ENCODE data around the gene CYP24A1. TPM values are rescaled to one million over a fixed set of nuclear protein-coding genes. Genes with fewer than 3 reads are reported as not detected.
"Not testable (repeated sequence)": the region's sequence is repeated elsewhere in the genome, so short reads cannot be mapped to it uniquely, and the experiment has no call there.

The CYP24A1 gene
- total RNA-seq, 2 donors from 2014 or later, result not detected

DNA sequence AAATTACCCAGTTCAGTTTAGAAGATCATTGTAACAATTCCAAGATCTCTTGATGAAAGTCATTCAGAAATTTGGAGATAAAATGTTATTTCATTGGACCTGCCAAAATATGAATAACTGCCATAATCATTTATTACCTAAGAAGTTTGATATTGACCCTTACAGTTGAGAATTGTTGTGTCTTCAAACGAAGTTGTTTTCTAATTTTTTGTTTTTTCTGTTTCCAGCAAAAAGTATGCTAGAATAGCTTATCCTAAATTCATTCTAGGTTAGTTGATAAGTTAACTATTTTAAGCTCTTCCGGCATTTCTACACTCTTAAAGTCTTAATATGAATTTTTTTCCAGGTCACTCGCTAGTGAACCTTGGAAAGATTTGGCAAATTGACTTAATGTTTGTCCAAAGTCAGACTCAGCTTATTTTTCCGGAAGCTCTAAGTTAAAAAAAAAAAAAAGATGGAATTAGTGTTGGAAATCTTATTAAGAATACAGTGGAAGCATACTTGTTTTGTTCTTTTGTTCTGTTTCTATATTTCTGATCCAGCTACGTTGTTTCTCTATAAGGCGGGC, 28.9 kb downstream of the CYP24A1 start:
- intact Hi-C loops (cut with DNase I), result no loop called here
- DNase-seq (ENCODE audit: low spot score), result no peak

DNA sequence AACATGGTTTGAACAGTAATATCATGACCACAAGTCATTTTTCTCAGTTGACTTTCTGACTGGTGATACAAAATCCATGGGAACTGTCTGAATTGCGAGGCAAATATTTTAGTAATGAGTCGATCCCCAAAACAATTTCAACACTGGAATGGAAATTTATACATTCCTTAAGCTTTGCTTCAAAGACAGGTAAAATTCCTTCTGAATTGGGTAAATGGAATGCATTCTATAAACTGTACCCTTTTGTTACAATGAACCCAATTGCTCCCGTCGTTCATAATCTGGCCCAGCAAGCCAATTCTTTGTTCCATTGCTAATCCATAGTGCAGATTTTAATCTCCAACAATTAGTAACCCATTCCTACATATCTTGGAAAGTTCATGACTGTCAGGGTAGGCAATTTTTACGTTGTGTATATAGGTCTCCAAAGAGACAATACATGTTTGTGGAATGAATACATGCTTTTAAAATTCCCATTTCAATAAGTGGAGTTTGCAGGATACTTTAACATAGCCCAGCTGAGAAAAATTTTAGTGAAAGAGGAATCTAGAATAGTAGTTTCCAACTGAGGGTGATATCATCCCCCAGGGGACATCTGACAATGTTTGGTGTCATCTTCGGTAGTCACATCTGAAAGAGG, 32.7 kb downstream of the CYP24A1 start:
- no peak for DNase-seq (ENCODE audit: low spot score)
- intact Hi-C loops (cut with DNase I), result no loop called here

DNA sequence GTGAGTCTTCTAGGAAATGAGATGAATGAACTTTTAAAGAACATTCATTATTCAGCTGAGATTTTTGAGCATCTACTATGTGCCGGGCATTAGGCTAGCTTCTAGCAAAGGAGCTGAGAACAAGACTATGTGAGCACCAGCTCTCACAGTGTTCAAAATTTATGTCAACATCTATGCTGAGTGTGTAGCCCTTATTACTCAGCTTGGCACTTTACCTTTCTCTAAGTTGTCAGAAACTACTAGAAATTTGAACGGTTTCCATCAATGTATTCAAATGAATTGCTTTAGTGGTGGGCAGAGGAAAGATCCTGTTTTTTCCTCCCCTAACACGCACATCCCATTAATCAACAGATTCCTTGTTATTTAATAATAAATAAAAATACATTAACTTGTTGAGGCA, 33.3 kb downstream of the CYP24A1 start:
- no peak for DNase-seq (ENCODE audit: low spot score)
- intact Hi-C loops (cut with DNase I), result no loop called here

DNA sequence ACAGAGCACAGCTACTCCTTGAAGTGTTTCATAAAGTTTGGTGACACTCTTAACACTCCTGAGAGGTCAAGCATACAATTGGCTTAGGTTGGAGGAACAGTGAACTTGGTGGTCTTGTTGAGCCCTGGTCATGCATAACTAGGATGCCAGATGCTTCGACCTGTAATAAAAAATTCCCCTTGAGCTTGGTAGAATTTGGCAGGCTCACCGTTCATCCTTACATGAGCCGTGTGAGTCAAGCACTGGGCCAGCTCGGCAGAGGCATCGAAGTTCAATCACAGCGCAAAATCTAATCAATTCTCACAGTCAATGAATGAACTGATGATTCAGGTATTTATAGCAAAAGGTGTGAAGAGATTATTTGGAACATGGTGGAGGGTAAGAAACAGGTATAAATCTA, 33.7 kb downstream of the CYP24A1 start:
- intact Hi-C loops (cut with DNase I), result no loop called here
- DNase-seq (ENCODE audit: low spot score), result no peak

DNA sequence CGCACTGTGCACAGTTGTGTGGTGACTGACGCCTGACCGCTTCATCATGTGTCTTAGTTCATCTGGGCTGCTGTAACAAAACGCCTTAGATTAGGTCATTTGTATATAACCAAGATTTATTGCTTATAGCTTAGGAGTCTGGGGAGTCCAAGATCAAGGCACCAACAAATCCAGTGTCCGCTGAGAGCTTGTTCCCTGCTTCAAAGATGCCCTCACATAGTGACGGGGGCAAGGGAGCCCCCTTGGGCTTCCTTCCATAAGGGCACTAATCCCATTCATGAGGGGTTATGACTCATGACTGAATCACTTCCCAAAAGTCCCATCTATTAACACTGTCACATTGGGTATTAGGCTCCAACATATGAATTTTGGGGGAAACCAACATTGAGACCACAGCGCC, 34.6 kb downstream of the CYP24A1 start:
- intact Hi-C loops (cut with DNase I), result no loop called here
- DNase-seq (ENCODE audit: low spot score), result no peak

DNA sequence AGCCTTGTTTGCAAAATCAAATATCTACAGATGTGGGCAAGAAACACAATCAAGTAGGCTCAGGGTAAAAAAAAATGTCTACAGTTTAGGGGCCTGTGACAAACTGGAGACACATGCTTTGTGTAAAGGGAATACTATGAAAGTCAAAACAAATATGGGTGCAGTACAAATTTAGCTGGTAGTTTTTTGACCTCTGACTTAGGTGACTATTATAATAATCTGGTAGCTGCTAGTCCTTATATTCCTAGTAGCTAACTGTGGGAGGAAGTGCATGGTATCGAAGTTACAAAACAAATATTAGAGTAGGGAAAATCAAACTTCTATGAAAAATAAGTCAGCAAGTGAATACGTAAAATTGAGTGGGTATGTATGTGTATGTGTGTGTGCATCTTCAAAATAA, 35.4 kb downstream of the CYP24A1 start:
- intact Hi-C loops (cut with DNase I), result no loop called here
- DNase-seq (ENCODE audit: low spot score), result no peak

DNA sequence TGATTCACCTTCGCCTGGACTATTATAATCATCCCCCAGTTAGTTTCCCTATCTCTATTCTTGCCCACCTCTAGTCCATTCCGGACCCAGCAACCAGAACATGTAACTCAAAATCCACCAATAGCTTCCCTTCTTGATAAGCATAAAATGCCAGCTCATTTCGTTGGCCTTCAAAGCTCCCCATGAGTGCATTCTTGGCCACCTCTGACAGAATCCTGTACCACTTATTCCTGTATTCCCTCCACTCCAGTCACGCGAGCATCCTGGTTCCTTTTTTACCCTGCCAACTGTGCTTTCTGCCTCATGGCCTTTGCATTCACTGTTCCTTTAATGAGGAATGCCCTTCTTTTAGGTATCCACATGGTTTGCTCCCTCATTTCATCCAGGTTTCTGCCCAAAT, 36.7 kb downstream of the CYP24A1 start:
- DNase-seq (ENCODE audit: low spot score), result no peak
- intact Hi-C loops (cut with DNase I), result no loop called here

DNA sequence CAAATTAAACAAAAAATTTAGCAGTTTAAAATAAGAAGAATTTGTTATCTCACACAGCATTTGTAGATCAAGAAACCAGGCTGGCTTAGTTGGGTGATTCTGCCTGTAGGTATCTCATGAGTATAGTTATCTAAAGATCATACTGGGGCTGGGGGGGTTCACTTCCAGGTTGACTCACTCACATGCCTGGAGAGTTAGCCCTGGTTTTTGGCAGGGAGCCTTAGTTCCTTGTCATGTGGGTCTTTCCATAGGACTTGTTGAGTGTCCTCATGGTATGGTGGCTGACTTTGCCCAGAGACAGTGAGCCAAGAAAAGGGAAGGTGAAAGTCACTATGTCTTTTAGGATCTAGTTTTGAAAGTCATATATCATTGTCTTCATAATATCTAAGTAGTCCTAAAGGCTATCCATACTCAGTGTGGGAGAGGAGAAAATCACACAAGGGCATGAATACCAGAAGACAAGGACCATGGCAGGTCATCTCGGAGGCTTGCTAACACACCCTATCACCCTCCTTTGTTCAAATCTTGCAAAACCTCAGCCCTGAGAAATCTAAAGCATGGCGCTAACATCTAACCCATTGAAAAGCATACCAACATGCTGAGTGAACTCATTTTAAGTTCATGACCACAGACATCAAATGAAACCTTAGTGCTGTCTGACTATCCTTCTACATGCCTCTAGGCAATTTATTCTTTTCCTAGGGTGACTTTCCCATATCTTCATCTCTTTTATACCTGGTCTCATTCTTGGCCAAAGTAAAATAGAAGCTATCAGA, 39.2 kb downstream of the CYP24A1 start:
- no peak for DNase-seq (ENCODE audit: low spot score)
- intact Hi-C loops (cut with DNase I), result no loop called here

DNA sequence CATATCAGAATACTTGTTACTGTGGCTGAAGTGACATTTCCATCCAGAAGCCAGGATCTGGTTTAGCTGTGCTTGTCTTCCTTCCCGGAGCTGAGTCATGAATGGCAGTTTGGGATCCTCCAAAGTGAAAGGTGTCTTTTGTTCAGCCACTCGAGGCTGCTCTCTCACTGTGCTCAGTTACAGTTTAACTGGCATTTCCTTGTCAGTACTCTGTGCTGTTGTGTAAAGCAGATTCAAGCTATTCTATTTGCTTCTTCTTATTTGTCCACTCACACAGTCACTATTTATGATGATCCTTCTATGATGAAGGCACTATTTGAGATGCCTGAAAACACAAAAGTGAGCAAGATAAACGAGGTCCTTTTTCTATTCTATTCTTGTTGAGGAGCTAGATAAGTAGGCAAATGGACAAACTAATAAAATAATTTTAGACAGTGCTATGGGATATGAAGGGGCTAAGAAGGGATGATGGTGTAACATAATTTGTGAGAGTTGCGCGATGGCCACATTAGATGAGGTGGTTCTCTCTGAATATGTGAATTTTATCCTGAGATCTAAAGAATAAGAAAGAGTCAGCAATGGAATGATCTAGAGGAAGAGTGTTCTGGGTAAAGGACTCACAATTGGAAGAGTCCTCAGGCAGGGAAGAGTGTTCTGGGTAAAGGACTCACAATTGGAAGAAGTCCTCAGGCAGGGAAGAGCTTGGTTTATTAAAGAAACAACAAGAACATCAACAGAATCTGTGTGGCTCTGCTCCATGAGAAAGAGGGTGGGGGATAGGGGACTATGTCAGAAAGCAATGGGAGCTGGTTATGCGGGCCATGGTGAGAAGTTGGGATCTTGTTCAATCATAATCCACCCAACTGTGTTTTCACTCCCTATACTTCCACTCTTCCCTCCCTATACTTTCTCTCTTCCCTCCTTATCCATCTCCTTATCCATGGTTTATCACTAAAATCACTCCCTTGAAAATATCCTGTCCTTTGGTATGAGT, 40.1 kb downstream of the CYP24A1 start:
- no peak for DNase-seq (ENCODE audit: low spot score)
- intact Hi-C loops (cut with DNase I), result no loop called here

DNA sequence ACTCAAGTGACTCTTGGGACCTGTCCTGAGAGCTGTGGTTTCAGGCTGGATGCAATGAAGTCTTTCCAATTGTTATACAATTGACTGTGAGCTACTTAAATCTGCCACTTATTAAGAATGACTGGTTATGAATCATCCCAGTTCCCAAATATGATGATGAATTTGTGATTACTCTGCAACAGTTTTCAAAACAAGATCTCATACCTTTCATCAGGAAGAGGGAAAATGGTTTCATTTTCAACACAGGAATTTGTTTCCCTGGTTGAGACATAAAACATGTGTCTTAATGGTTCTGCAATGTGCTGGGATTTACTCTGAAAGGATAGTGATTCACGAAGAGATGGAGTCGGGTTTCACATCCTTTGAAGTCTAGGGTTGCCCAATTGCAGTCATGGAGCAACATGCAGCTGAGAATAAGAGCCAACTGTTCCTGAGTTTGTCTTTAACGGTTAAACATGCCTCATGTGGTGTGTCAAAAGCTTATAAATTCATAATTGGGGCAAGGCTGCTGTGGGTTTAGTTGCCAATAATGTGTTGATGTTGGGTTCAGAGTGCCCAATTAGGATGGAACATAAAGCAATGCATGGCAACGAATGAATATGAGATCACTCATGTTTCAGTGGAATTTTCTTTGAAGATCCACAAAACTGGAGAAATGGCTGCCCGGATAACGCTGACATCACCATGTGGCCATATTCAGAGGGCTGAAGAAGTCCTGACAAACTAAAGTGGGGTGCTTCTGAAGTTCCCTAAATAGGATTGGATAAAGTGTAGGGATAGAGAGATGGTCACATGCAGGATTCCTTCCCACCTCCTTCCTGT, 41.0 kb downstream of the CYP24A1 start:
- DNase-seq (ENCODE audit: low spot score), result no peak
- intact Hi-C loops (cut with DNase I), result no loop called here

DNA sequence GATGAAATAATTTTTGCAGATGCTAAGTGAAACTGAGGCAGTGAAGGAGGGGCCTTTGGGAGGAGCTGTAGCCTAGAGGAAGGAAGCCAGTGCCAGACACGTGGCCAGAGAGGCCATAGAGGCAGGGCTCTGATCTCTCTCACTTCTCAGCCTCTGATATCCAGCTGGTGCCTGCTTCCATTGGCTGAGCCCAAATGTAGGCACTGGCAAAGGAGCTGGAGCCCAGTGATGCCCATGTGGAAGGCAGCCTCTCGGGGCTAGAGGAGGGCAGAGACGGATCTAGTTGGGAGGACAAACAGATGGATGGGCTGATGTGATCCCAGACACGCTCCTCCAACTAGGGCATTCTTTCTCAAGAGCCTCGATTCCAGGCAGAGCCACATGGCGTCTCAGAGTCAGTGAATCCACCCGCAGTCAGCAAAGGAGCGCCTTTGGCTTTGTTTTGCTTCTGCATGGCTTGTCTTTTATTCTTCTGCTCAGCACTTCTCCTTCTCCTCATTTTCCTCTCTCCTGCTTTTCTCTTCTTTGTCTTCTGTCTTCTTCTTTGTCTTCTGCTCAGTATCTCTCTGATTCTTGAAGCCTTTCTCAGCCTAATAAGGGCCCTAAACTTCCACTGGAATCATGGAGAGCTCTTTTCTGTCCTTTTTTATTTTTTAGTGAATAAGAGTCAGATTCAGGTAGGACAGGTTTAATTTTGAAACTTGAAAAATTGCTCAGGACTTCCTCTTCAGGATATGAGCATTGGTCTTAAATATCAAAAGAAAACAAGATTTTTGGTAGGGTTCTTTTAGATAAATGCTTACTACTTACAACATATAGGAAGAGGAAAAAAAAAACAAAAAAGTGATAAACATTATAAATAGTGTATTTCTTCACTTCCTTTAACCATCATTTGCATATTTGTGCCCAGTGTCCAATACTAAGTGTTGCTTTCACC, 41.8 kb downstream of the CYP24A1 start:
- intact Hi-C loops (cut with DNase I), result no loop called here
- no peak for DNase-seq (ENCODE audit: low spot score)

DNA sequence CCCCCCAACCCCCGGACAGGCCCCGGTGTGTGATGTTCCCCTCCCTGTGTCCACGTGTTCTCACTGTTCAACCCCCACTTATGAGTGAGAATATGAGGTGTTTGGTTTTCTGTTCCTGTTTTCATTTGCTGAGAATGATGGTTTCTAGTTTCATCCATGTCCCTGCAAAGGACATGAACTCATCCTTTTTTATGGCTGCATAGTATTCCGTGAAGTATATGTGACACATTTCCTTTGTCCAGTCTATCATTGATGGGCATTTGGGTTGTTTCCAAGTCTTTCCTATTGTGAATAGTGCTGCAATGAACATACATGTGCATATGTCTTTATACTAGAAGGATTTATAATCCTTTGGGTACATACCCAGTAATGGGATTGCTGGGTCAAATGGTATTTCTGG, 42.7 kb downstream of the CYP24A1 start:
- DNase-seq (ENCODE audit: low spot score); intact Hi-C loops (cut with DNase I): not testable (repeated sequence)

DNA sequence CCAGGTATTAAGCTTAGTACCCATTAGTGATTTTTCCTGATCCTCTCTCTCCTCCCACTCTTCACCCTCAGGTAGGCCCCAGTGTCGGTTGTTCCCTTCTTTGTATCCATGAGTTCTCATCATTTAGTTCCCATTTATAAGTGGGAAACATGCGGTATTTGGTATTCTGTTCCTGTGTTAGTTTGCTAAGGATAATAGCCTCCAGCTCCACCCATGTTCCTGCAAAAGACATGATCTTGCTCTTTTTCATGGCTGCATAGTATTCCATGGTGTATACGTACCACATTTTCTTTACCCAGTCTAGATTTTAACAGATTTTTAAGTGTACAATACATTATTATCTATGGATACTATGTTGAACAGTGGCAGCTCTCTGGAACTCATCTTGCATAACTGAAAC, 44.4 kb downstream of the CYP24A1 start:
- no peak for DNase-seq (ENCODE audit: low spot score)
- intact Hi-C loops (cut with DNase I), result loop anchor here in 1 of 2 donors (5.0 kb wide), 1 partner anchor 288 kb away; no protein-coding TSS in a partner anchor

DNA sequence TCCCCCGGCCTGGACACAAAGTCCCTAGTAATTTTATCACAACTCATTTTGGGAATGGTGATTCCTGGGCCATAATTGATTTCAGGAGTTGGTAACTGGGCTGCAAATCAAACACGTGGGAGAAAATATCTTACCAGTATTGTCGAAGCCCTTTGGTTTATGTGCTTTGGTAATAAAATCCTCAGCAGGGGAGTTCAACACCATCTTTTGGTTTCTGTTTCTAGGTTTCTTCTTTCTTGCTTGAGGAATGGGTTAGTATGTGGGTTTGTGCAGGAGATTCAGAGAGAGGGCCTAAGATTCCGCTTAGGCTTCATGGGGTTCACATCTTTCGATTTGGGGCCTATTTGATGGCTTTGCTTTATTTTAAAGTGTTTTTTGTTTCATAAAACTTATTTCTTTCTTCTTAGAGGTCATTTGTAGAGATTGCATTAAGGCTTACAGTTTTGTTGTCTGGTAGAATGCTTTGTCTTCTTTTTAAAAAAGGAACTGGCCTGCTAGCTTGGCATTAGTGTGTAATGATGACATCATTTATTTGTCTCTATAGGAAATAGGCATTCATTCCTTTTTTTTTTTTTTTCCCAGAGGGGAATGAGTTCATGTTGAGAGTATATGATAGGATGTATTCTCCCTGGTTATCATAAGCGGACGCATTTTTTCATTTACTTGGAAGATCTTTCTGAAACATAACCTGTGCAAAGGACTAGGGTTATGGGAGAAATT, 45.8 kb downstream of the CYP24A1 start:
- intact Hi-C loops (cut with DNase I), result loop anchor here in 1 of 2 donors (5.0 kb wide), 1 partner anchor 289 kb away; no protein-coding TSS in a partner anchor
- DNase-seq (ENCODE audit: low spot score), result no peak

DNA sequence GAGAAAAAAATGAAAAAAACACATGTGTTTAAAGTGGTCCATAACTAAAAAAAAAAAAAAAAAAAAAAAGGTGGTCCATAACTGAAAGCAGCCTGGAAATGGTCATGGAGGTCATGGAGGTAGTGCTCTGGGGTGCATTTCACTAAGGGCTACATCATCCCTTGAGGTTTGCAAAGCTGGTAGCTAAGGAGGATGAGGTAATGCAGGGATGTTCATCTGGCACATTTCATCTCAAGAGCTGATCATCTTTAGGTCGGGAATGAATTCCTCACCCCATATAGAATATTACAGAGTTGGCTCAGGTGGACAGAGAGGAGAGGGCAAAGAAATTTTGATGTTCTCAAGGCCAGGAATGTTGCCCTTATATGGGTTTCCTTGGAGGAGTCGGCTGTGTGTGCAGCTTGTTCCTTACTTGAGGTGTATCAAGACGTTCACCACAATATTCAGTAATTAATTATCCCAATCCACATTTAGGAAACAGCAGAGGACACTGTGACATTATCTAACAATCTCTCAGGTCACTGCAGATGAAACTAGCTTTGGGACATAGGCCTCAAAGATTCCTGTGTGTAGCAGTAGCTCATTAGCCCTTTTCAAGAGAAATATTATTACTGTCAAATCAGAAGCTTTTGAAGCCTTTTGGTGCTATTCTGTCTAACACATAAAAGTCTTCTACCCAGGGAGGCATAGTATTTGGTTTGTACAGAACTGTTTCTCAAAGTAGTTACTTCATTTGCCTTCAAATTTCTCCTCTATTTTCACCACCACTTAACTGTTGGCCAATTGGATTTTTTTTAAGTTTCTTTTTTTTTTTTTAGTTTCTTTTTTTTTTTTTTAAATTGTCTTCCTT, 46.8 kb downstream of the CYP24A1 start:
- DNase-seq (ENCODE audit: low spot score), result no peak
- intact Hi-C loops (cut with DNase I), result loop anchor here in 1 of 2 donors (5.0 kb wide), 1 partner anchor 290 kb away; no protein-coding TSS in a partner anchor

DNA sequence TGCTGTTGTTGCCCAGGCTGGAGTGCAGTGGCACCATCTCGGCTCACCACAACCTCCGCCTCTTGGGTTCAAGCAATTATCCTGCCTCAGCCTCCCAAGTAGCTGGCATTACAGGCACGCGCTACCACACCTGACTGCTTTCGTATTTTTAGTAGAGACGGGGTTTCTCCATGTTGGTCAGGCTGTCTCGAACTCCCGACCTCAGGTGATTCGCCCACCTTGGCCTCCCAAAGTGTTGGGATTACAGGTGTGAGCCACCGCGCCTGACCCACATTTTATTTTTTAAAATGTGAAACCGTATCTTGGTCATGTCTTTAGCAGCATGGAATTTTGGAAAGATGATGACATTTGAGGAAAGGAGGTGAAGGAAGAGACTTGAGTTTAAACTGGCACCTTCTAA, 47.5 kb downstream of the CYP24A1 start:
- intact Hi-C loops (cut with DNase I), result loop anchor here in 1 of 2 donors (5.0 kb wide), 1 partner anchor 291 kb away; no protein-coding TSS in a partner anchor
- not testable (repeated sequence) for DNase-seq (ENCODE audit: low spot score)

Measured in posterior vena cava (tissue), 2 donors.